Activated CD4-positive, alpha-beta T cell treated with anti-CD3 and anti-CD28 coated beads, Interleukin-2, amount 50 U/mL, for 48 hours (primary cell): ENCODE results near the gene NIM1K.
"Not testable (repeated sequence)": the region's sequence is repeated elsewhere in the genome, so short reads cannot be mapped to it uniquely, and the experiment has no call there.

Experiments used
- DNase-seq, 2 experiments: peaks; one replicate each; pipeline ENCODE4 v3.0.0-alpha.2; 2020

NIM1K gene

DNA sequence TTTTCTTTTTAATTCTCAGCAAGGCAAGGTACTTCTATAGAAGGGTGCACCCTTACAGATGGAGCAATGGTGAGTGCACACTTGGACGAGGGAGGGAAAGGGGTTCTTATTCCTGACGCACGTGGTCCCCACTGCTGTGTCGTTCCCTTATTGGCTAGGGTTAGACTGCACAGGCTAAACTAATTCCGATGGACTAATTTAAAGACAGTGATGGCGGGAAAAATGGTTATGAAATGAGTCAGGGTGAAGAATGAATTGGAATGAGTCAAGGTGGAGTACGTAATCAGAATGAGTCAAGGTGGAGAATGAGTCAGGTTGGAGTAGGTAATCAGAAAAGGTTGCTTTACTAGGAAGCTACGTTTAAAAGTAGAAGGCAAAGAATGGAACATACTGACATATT lies 123.2 kb downstream of the NIM1K start:
- DNase-seq, result peak; percentile 39 to 58

GRCh38 chr5:43315682-43316081 lies 123.7 kb downstream of the NIM1K start:
- peak; percentile 34 to 47 for DNase-seq

GRCh38 chr5:43316421-43316820 lies 124.4 kb downstream of the NIM1K start:
- DNase-seq, result no peak

GRCh38 chr5:43320846-43321245 lies 128.8 kb downstream of the NIM1K start:
- no peak for DNase-seq

DNA sequence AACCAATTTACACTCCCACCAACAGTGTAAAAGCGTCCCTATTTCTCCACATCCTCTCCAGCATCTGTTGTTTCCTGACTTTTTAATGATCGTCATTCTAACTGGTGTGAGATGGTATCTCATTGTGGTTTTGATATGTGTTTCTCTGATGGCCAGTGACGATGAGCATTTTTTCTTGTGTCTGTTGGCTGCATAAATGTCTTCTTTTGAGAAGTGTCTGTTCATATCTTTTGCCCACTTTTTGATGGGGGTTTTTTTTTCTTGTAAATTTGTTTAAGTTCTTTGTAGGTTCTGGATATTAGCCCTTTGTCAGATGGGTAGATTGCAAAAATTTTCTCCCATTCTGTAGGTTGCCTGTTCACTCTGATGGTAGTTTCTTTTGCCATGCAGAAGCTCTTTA lies 131.5 kb downstream of the NIM1K start:
- not testable (repeated sequence) for DNase-seq

GRCh38 chr5:43325624-43326023 lies 133.6 kb downstream of the NIM1K start:
- DNase-seq, result not testable (repeated sequence)
